ENCODE measurements around the gene HM13. TPM values are rescaled to one million over a fixed set of nuclear protein-coding genes. Genes with fewer than 3 reads are reported as not detected.

Gene HM13
- total and polyA plus RNA-seq, 2 of the 13 experiments (the other 11 are each of a cell fraction or from before 2014, with no cell fraction given): 118 to 243 TPM

DNA sequence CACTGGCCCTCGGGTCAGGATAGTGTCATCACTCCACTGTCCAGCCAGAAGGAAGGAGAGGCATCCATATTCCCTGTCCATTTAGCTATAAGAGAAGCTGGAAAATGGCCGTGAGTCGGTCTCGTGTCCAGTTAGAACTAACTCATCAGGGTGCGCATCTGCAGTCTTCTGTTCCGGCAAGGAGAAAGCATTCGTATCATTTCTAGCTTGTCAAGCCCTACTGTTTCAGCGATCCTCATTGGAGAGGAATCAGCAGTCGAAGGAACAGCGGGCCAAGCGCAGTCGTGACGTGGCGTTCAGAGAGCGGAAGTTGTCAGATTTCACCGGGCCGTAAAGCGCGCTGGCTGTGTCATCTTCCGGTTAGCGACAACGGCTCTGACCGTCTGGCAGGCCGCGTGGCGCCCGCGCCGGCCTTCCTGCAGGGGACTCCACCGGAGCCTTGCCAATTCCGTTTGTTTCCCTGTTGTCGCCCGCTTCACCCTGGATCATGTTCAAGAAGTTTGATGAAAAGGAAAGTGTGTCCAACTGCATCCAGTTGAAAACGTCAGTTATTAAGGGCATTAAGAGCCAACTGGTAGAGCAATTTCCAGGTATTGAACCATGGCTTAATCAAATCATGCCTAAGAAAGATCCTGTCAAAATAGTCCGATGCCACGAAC, 32.9 kb downstream of the HM13 start (continued):
- TF ChIP-seq IRF9 (CRISPR knock-in tag; IDR thresholded peaks at IDR 0.05; ENCODE audit: borderline replicate concordance) (peak; percentile 96), ZNF207 (IDR thresholded peaks at IDR 0.05; ENCODE audit: borderline replicate concordance) (no peak), ELF1 (CRISPR knock-in tag; IDR thresholded peaks at IDR 0.05) (peak; percentile 74), ZNF792 (CRISPR knock-in tag; IDR thresholded peaks at IDR 0.05) (no peak), RBFOX2 (IDR thresholded peaks at IDR 0.05; ENCODE audit: low read depth, low read length) (peak; percentile 90), KLF6 (CRISPR knock-in tag; IDR thresholded peaks at IDR 0.05) (no peak), DRAP1 (CRISPR knock-in tag; IDR thresholded peaks at IDR 0.05) (peak; percentile 69), ZNF10 (CRISPR knock-in tag; IDR thresholded peaks at IDR 0.05; ENCODE audit: borderline replicate concordance, low read depth) (no peak), ZNF383 (CRISPR knock-in tag; IDR thresholded peaks at IDR 0.05; ENCODE audit: borderline replicate concordance) (peak; percentile 97), FOXM1 (CRISPR knock-in tag; IDR thresholded peaks at IDR 0.05) (no peak), E2F1 (CRISPR knock-in tag; IDR thresholded peaks at IDR 0.05) (peak; percentile 68; the same call in 1 of the 2 replicates), GABPB1 (CRISPR knock-in tag; IDR thresholded peaks at IDR 0.05) (peak; percentile 99), CHD2 (IDR thresholded peaks at IDR 0.05; ENCODE audit: low read depth, low read length) (no peak), SRY (CRISPR knock-in tag; IDR thresholded peaks at IDR 0.05) (peak; percentile 72; the same call in 1 of the 2 replicates), STAT6 (CRISPR knock-in tag; IDR thresholded peaks at IDR 0.05; ENCODE audit: borderline replicate concordance) (peak; percentile 96), ZFX (CRISPR knock-in tag; IDR thresholded peaks at IDR 0.05; ENCODE audit: low read depth) (peak; percentile 97), RBAK (CRISPR knock-in tag; IDR thresholded peaks at IDR 0.05) (no peak), DPF2 (CRISPR knock-in tag; IDR thresholded peaks at IDR 0.05; ENCODE audit: borderline replicate concordance, low read depth) (no peak), MED8 (CRISPR knock-in tag; IDR thresholded peaks at IDR 0.05; ENCODE audit: insufficient replicate concordance) (no peak), ASH2L (IDR thresholded peaks at IDR 0.05; ENCODE audit: insufficient read length, low read depth, low read length) (peak; percentile 64), FOXK2 (IDR thresholded peaks at IDR 0.05) (peak; percentile 38; the same call in 1 of the 2 replicates), ZNF562 (CRISPR knock-in tag; IDR thresholded peaks at IDR 0.05; ENCODE audit: borderline replicate concordance) (no peak), MAF1 (CRISPR knock-in tag; IDR thresholded peaks at IDR 0.05; ENCODE audit: borderline replicate concordance) (0 out of 2 replicates have a peak, but pooled peaks have one; percentile 48), FOSL1 (CRISPR knock-in tag; IDR thresholded peaks at IDR 0.05; ENCODE audit: borderline replicate concordance) (peak; percentile 60; the same call in 1 of the 2 replicates)
- TF ChIP-seq, protein P1, sequence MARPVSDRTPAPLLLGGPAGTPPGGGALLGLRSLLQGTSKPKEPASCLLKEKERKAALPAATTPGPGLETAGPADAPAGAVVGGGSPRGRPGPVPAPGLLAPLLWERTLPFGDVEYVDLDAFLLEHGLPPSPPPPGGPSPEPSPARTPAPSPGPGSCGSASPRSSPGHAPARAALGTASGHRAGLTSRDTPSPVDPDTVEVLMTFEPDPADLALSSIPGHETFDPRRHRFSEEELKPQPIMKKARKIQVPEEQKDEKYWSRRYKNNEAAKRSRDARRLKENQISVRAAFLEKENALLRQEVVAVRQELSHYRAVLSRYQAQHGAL (CRISPR knock-in tag; IDR thresholded peaks at IDR 0.05; ENCODE audit: not compliant biosample characterization): no peak

Measured in HepG2 (cell line).